ENCODE data around the gene KIF5A. TPM values are rescaled to one million over a fixed set of nuclear protein-coding genes. Genes with fewer than 3 reads are reported as not detected.

The KIF5A gene
- total and polyA plus RNA-seq, 2 donors (not counting 3 experiments of a cell fraction or from before 2014, with no cell fraction given): 0.07 to 0.35 TPM

- Histone ChIP-seq H2AFZ (ENCODE audit: low read depth, low read length) (no peak overlapping the region), H3K9ac (replicated peaks; ENCODE audit: extremely low read depth, insufficient read depth, low read length) (no peak overlapping the region), H3K4me2 (ENCODE audit: insufficient read depth, low read length) (no peak overlapping the region), H3K79me2 (ENCODE audit: control insufficient read depth, insufficient read depth, low read length) (no peaks in the 10 kb centered on the region), H3K9me3 (replicated peaks; ENCODE audit: control insufficient read depth, insufficient read depth, low read length) (no peaks in the 10 kb centered on the region), H3K27ac (ENCODE audit: insufficient read depth, low read depth, low read length) (no peak overlapping the region), H4K20me1 (replicated peaks; ENCODE audit: control insufficient read depth, extremely low read depth, insufficient read depth, low read length) (no peaks in the 10 kb centered on the region), H3K36me3 (ENCODE audit: control insufficient read depth in 2 of 2, extremely low read depth in 1 of 2, insufficient read depth in 2 of 2, low read length in 2 of 2) (no peaks in the 10 kb centered on the region), H3K4me1 (ENCODE audit: control insufficient read depth, extremely low read depth, insufficient read depth, low read length) (no peaks in the 10 kb centered on the region), H3K27me3 (ENCODE audit: control insufficient read depth in 2 of 2, insufficient read depth in 2 of 2, low read length in 2 of 2) (peaks cover 6% of the 10 kb centered on the region in 2 experiments), H3K4me3 (replicated peaks in 1 of 3; ENCODE audit: insufficient read depth in 1 of 3, low read depth in 1 of 3, low read length in 3 of 3) (no peak overlapping the region), H3K9me1 (replicated peaks; ENCODE audit: control insufficient read depth, extremely low read depth, insufficient read depth, low read length) (no peaks in the 10 kb centered on the region)
- TF ChIP-seq MYC (IDR thresholded peaks at IDR 0.05; ENCODE audit: low read depth, low read length) (no peak), CTCF (IDR thresholded peaks at IDR 0.05; ENCODE audit: extremely low read depth in 1 of 2, insufficient read depth in 1 of 2, low read depth in 1 of 2, low read length in 2 of 2) (no peak)
- DNase-seq (ENCODE audit: low read depth, low spot score) (no peak), FAIRE-seq (no peak)
- CTCF ChIA-PET: interaction anchor here (0.6 to 5.2 kb wide), 2 partner anchors 46 to 336 kb away, joined by 3 to 109 read pairs; no protein-coding TSS in a partner anchor
- BruUV-seq (replicated peaks): no TSS peak
- dilution Hi-C loops (cut with MboI; ENCODE audit: extremely low pct_ligation_motif_present, low sequenced_read_pairs): no loop called here
- intact Hi-C loops (cut with micrococcal nuclease): no loop called here
- POLR2A ChIA-PET: no interaction called here
These were observed 29.2 kb downstream of the KIF5A start for GRCh38 chr12:57579011-57579410.

GRCh38 chr12:57579677-57580465 is 30.0 kb downstream of the KIF5A start:
- Histone ChIP-seq H3K4me2 (ENCODE audit: insufficient read depth, low read length) (no peak overlapping the region), H3K4me3 (replicated peaks in 1 of 3; ENCODE audit: insufficient read depth in 1 of 3, low read depth in 1 of 3, low read length in 3 of 3) (no peak overlapping the region), H3K9me1 (replicated peaks; ENCODE audit: control insufficient read depth, extremely low read depth, insufficient read depth, low read length) (no peaks in the 10 kb centered on the region), H3K4me1 (ENCODE audit: control insufficient read depth, extremely low read depth, insufficient read depth, low read length) (no peaks in the 10 kb centered on the region), H3K9ac (replicated peaks; ENCODE audit: extremely low read depth, insufficient read depth, low read length) (no peak overlapping the region), H3K9me3 (replicated peaks; ENCODE audit: control insufficient read depth, insufficient read depth, low read length) (no peaks in the 10 kb centered on the region), H2AFZ (ENCODE audit: low read depth, low read length) (no peak overlapping the region), H3K36me3 (ENCODE audit: control insufficient read depth in 2 of 2, extremely low read depth in 1 of 2, insufficient read depth in 2 of 2, low read length in 2 of 2) (no peaks in the 10 kb centered on the region), H3K27ac (ENCODE audit: insufficient read depth, low read depth, low read length) (no peak overlapping the region), H3K79me2 (ENCODE audit: control insufficient read depth, insufficient read depth, low read length) (no peaks in the 10 kb centered on the region), H4K20me1 (replicated peaks; ENCODE audit: control insufficient read depth, extremely low read depth, insufficient read depth, low read length) (no peaks in the 10 kb centered on the region), H3K27me3 (ENCODE audit: control insufficient read depth in 2 of 2, insufficient read depth in 2 of 2, low read length in 2 of 2) (peaks cover 12% of the 10 kb centered on the region in 2 experiments)
- ChIA-PET CTCF (interaction anchor here (1.1 to 5.2 kb wide), 4 partner anchors 12 to 91 kb away, joined by 3 to 109 read pairs (median 4); no protein-coding TSS in a partner anchor), POLR2A (no interaction called here)
- no TSS peak for BruUV-seq (replicated peaks)
- dilution Hi-C loops (cut with MboI; ENCODE audit: extremely low pct_ligation_motif_present, low sequenced_read_pairs): no loop called here
- no peak for DNase-seq (ENCODE audit: low read depth, low spot score)
- intact Hi-C loops (cut with micrococcal nuclease): no loop called here
- no peak for FAIRE-seq
- no peak for TF ChIP-seq POLR2AphosphoS5 (IDR thresholded peaks at IDR 0.05; ENCODE audit: insufficient read depth, low read depth, low read length)
- no peak for TF ChIP-seq POLR2A (IDR thresholded peaks at IDR 0.05; ENCODE audit: low read depth, low read length)
- no peak for TF ChIP-seq EZH2 (IDR thresholded peaks at IDR 0.05; ENCODE audit: borderline replicate concordance, low read depth, low read length, severe bottlenecking)
- TF ChIP-seq JUN (IDR thresholded peaks at IDR 0.05; ENCODE audit: borderline replicate concordance, insufficient read depth, insufficient read length, low read depth): no peak
- no peak for TF ChIP-seq MAX (IDR thresholded peaks at IDR 0.05; ENCODE audit: insufficient read depth, insufficient read length)
- TF ChIP-seq GATA2 (IDR thresholded peaks at IDR 0.05; ENCODE audit: insufficient read depth, insufficient read length, low read depth, low read length): no peak
- no peak for TF ChIP-seq FOS (IDR thresholded peaks at IDR 0.05; ENCODE audit: borderline replicate concordance, insufficient read depth, low read length)

All from endothelial cell of umbilical vein (primary cell).